ENCODE measurements around the gene SLC7A14.

DNA sequence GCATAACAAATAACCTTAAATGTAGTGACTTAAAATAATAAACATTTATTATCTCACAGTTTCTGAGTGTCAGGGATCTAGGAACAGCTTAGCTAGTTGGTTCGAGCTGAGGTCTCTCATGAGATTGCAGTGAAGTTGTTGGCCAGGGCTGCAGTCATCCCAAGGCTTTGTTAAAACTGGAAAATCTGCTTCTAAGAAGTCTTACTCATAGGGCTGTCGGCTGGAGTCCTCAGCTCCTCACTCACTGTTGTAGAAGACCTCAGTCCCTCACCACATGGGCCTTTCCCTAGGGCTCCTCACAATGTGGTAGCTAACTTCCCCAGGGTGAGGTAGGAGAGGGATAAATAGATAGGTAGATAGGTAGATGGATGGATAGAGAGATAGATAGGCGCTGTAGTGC lies 20.8 kb upstream of the SLC7A14 start:
- TF ChIP-seq, protein P1, sequence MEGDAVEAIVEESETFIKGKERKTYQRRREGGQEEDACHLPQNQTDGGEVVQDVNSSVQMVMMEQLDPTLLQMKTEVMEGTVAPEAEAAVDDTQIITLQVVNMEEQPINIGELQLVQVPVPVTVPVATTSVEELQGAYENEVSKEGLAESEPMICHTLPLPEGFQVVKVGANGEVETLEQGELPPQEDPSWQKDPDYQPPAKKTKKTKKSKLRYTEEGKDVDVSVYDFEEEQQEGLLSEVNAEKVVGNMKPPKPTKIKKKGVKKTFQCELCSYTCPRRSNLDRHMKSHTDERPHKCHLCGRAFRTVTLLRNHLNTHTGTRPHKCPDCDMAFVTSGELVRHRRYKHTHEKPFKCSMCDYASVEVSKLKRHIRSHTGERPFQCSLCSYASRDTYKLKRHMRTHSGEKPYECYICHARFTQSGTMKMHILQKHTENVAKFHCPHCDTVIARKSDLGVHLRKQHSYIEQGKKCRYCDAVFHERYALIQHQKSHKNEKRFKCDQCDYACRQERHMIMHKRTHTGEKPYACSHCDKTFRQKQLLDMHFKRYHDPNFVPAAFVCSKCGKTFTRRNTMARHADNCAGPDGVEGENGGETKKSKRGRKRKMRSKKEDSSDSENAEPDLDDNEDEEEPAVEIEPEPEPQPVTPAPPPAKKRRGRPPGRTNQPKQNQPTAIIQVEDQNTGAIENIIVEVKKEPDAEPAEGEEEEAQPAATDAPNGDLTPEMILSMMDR (IDR thresholded peaks at IDR 0.05), result no peak
- TF ChIP-seq POLR2AphosphoS5 (IDR thresholded peaks at IDR 0.05), result no peak
